ENCODE data around the gene NLN. TPM values are rescaled to one million over a fixed set of nuclear protein-coding genes. Genes with fewer than 3 reads are reported as not detected.
A peak's percentile ranks its signal among the peaks of the same experiment; 100 is the strongest.

NLN gene
- total and polyA plus RNA-seq, 11 donors, result 1.6 to 28.2 (median 11.6) TPM

DNA sequence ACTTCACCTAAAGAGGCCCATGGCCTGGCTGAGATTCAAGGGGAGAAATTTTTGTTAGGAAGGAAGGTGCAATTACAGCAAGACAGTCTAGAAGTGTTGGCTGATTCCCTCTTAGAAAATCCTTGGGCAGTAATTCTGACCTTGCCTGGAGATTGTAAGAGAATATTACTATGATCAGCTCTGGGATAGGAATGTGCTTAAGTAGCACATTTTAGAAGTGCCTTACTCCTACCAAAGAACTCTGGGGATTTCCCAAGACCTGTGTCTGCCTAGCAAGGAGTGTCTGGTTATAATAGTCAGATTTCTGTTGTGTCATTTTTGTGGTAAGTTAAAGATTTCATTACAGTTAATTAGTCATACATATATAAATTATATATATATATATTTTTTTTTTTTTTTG is 52.3 kb downstream of the NLN start:
- Histone ChIP-seq H3K9me3 (no peaks in the 10 kb centered on the region), H3K27me3 (no peaks in the 10 kb centered on the region), H3K4me3 (no peak overlapping the region), H3K36me3 (peaks cover 0 to 6% (median 0%) of the 10 kb centered on the region in 9 donors), H3K4me1 (peaks cover 0 to 10% (median 5%) of the 10 kb centered on the region in 12 donors), H3K27ac (no peak overlapping the region)
- intact Hi-C loops (cut with DNase I), result no loop called here
- no peak for TF ChIP-seq CTCF (IDR thresholded peaks at IDR 0.05)
- TF ChIP-seq POLR2A (IDR thresholded peaks at IDR 0.05), result no peak
- no peak for DNase-seq
- no peak for ATAC-seq

- ATAC-seq (peak in 1 of 4 donors; percentile 44), DNase-seq (no peak)
- no peak overlapping the region for H3K27ac ChIP-seq
- no peak overlapping the region for H3K4me3 ChIP-seq
- intact Hi-C loops (cut with DNase I), result no loop called here
- 83 to 89% (median 86%) methylated on average over 2 of the region's 2 CpGs for WGBS, 4 donors
- TF ChIP-seq POLR2A (IDR thresholded peaks at IDR 0.05) (no peak), CTCF (IDR thresholded peaks at IDR 0.05) (no peak)
- peaks cover 0 to 8% (median 0%) of the 10 kb centered on the region in 9 donors for H3K36me3 ChIP-seq
- no peaks in the 10 kb centered on the region for H3K27me3 ChIP-seq
- H3K4me1 ChIP-seq, result peaks cover 0 to 11% (median 6%) of the 10 kb centered on the region in 12 donors
- H3K9me3 ChIP-seq, result no peaks in the 10 kb centered on the region
These were observed 53.5 kb downstream of the NLN start for GRCh38 chr5:65775476-65775875.

DNA sequence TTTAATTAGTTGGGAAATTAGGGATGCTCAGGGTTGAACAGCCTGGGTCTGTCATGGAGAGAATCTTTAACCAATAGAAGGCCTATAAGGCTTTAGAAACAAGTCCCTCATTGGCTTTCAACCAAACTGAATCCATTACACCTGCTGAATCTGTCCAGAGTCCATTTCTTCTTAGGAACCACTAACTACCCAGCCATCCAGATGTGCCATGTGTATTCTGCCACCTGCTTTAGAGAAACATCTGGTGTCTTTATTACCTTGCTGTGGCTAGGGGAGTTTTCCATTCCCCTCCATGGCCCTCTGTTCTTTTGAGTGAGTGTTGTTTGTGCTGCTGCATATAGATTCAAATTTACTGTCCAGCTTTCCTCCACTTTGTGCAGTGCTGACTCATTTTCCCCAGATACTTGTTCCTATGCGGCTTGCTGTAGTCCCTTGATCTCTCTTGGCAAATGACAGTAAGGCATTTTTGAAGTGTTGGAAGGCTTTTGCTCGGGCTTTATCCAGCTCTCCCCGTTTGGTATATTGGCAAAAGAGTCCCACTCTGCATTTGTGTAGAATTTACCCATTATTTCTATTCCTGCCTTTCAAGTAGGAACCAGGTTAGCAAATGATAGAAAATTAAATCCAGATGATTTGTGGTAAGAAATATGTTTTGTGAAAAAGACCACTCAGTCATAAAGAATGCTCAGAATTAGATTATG is 54.6 kb downstream of the NLN start:
- ATAC-seq (no peak), DNase-seq (no peak)
- intact Hi-C loops (cut with DNase I), result no loop called here
- Histone ChIP-seq H3K36me3 (peaks cover 0 to 18% (median 7%) of the 10 kb centered on the region in 9 donors), H3K4me1 (peaks cover 0 to 11% (median 6%) of the 10 kb centered on the region in 12 donors), H3K27ac (no peak overlapping the region), H3K9me3 (no peaks in the 10 kb centered on the region), H3K4me3 (no peak overlapping the region), H3K27me3 (no peaks in the 10 kb centered on the region)
- no peak for TF ChIP-seq CTCF (IDR thresholded peaks at IDR 0.05)
- TF ChIP-seq POLR2A (IDR thresholded peaks at IDR 0.05), result no peak
- 90 to 92% (median 91%) methylated on average over 3 of the region's 3 CpGs for WGBS, 4 donors

DNA sequence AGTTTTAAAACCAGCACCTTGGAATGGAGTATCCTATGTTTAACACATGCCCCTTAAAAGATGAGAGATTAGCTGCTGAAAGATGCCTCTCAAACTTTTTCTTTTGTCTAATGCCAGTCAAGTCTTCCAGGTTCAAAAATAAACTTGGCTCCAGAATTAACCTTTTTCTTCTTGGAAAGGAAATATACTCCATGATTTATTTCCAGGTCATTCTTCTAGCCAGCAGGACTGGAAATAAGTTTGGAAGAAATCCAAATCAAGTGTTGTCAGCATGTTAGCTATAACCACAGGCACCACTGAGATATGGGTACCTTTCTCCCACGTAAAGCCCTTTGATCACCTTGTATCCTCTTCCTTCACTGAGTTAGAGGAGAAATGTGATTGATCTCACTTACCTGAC is 56.1 kb downstream of the NLN start:
- no peaks in the 10 kb centered on the region for H3K27me3 ChIP-seq
- peaks cover 0 to 11% (median 6%) of the 10 kb centered on the region in 12 donors for H3K4me1 ChIP-seq
- 19 to 30% (median 27%) methylated on average over 1 of the region's 1 CpG for WGBS, 4 donors
- intact Hi-C loops (cut with DNase I), result no loop called here
- TF ChIP-seq POLR2A (IDR thresholded peaks at IDR 0.05) (no peak), CTCF (IDR thresholded peaks at IDR 0.05) (no peak)
- DNase-seq (no peak), ATAC-seq (no peak)
- H3K27ac ChIP-seq, result no peak overlapping the region
- H3K9me3 ChIP-seq, result no peaks in the 10 kb centered on the region
- no peak overlapping the region for H3K4me3 ChIP-seq
- peaks cover 0 to 22% (median 7%) of the 10 kb centered on the region in 9 donors for H3K36me3 ChIP-seq
